NT2/D1 (cell line): ENCODE data around the gene PLB1.
A peak's percentile ranks its signal among the peaks of the same experiment; 100 is the strongest.

Experiments
- DNase-seq: peaks from one replicate; pipeline ENCODE4 v3.0.0-alpha.2; 2011; ENCODE audit warnings: low read depth, low spot score
- H3K27me3 ChIP-seq: 2 replicates; pipeline ENCODE4 v1.6.0; 2011; ENCODE audit warnings: mild to moderate bottlenecking; ENCODE audit not compliant: insufficient read length, insufficient read depth
- H3K36me3 ChIP-seq: 2 replicates; pipeline ENCODE4 v1.6.1; 2011; ENCODE audit warnings: mild to moderate bottlenecking, low read length, mixed read lengths; ENCODE audit not compliant: insufficient read depth, insufficient read length
- H3K4me1 ChIP-seq: 2 replicates; pipeline ENCODE4 v1.5.1; 2011; ENCODE audit not compliant: insufficient read depth, insufficient read length
- H3K4me3 ChIP-seq: 2 replicates; pipeline ENCODE4 v1.5.1; 2011; ENCODE audit warnings: low read depth; ENCODE audit not compliant: insufficient read length
- H3K9ac ChIP-seq: 2 replicates; pipeline ENCODE4 v1.6.0; 2011; ENCODE audit warnings: low read depth; ENCODE audit not compliant: insufficient read length
- H3K9me3 ChIP-seq: 2 replicates; pipeline ENCODE4 v1.5.1; 2011; ENCODE audit warnings: mild to moderate bottlenecking, low read length; ENCODE audit not compliant: insufficient read depth
- SUZ12 ChIP-seq: IDR thresholded peaks from 2 replicates; pipeline ENCODE4 v1.6.1; 2011; ENCODE audit not compliant: insufficient read length, insufficient read depth; ENCODE audit errors: extremely low read depth
- YY1 ChIP-seq: IDR thresholded peaks from 2 replicates; pipeline ENCODE4 v1.6.1; 2011; ENCODE audit not compliant: insufficient read length, insufficient read depth
- ZNF274 ChIP-seq: IDR thresholded peaks from 2 replicates; pipeline ENCODE4 v1.6.1; 2011; ENCODE audit warnings: mild to moderate bottlenecking, low read depth, low read length

Gene PLB1

DNA sequence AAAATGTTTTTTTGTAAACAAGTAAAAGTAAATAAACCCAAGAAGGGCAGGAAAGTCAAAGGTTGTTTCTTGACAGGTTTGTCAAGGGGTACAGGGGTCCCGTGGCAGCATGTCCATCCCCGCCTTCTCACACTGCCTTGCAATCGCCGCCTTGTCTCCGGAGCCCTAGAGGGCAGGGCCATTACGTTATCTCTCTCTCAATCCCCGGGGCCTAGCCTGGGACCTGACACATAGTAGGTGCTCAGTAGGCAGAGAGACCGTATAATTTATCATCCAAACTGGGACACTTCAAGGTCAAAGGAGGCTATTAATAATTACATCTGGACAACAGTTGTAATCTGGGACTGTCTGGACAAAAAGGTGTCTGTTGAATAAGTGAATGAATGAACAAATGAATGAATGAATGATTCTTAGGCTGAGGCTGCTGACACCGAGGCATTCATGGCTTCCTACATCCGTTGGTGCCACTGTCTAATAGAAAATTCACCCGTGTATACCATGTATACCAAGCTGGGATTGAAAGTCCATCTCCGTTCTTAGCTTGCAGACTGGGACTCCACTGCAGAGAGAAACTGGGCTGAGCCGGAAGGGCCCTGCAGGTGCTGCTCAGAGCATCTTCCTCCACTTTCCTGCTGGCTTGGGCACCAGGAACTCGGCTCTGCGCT, 44.8 kb upstream of the PLB1 start:
- Histone ChIP-seq H3K9me3 (no peaks in the 10 kb centered on the region), H3K4me3 (no peak overlapping the region), H3K9ac (no peak overlapping the region), H3K36me3 (no peaks in the 10 kb centered on the region), H3K4me1 (no peaks in the 10 kb centered on the region), H3K27me3 (no peaks in the 10 kb centered on the region)
- no peak for TF ChIP-seq SUZ12
- TF ChIP-seq YY1, result no peak
- TF ChIP-seq ZNF274, result no peak
- DNase-seq, result no peak

DNA sequence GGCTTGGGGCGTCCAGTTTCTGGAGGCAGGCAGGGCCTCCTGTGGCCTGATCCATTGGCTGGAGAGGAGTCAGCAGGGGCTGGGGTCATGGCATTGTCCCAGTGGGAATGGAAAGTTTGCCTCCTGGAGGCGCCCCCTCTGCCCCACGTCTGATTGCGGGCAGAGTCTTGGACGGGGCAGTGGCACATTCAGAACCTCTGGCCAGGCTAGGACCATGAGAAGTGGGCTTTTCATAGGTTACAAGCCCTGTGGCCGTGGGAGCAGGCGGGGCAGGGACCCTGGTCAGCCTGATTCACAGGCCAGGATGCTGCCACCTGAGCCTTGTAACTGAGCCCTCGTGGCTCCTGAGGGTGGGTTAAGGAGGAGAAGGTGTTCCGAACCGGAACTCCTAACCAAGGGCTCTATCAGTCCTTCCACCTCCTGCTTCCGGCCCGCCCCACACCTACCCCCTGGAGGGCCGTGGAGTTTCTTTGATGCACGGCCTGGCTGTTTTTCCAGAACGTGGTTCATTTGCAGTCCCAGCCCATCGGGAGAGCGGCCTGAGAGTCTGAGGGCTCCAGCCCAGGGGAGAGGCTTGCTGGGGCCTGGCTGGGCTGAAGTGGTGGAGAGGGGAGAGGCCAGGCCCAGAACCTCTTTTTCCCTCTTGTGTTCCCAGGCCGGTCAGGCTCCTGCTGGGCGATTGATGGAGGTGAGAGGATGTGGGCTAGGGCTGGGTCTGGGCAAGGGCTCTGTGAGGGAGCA, 43.9 kb upstream of the PLB1 start:
- H3K9ac ChIP-seq, result no peak overlapping the region
- H3K36me3 ChIP-seq, result no peaks in the 10 kb centered on the region
- no peaks in the 10 kb centered on the region for H3K27me3 ChIP-seq
- no peaks in the 10 kb centered on the region for H3K4me1 ChIP-seq
- no peak overlapping the region for H3K4me3 ChIP-seq
- no peak for DNase-seq
- H3K9me3 ChIP-seq, result no peaks in the 10 kb centered on the region
- TF ChIP-seq YY1, result no peak
- no peak for TF ChIP-seq SUZ12
- TF ChIP-seq ZNF274, result no peak

DNA sequence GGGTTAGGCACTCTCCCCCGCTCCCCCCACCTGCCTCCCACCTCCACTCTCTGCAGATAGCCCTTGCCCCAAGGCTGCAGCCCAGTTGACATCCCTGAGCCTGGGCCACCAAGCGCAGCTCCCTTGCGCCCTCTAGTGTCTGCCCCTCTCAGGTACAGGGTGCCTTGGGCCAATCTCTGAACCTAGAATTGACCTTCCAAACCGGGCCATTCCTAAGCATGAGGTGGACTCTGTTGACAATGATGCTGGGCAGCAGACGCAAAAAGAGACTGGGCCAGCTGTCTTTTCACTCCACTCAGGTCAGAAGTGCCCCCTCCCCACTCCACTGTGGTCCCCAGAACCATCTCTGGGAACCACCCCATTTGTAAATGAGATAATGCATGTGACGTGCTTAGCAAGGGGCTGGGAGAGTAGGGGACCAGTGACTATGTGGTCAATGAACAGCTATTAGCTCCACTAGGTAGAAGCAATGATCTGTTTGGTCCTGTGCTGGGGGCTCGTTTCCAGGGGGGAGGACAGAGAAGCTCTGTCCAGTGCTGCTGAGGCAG, 43.3 kb upstream of the PLB1 start:
- Histone ChIP-seq H3K9ac (peak overlapping the region; percentile 5), H3K4me3 (no peak overlapping the region), H3K27me3 (no peaks in the 10 kb centered on the region), H3K36me3 (no peaks in the 10 kb centered on the region), H3K4me1 (no peaks in the 10 kb centered on the region), H3K9me3 (no peaks in the 10 kb centered on the region)
- peak; percentile 58 for DNase-seq
- no peak for TF ChIP-seq ZNF274
- no peak for TF ChIP-seq YY1
- TF ChIP-seq SUZ12, result no peak

DNA sequence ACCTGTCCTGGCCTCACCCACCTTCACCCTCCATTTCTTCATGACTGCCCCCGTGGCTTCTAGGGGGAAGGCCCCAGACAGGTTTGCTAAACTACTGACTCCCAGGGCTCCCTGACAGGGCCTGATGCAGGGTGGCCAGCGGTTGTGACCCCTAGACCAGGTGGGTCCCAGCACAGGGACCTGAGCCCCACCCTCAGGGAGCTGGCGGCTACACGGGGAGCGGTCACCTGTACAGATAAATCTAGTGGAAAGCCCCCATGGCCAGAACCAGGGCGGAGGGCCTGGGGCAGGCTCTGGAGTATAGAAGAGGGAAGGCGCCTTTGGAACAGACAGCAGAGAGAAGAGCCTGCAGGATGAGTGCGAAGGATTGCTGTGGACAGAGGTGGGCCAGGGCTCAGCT, 42.5 kb upstream of the PLB1 start:
- no peak overlapping the region for H3K9ac ChIP-seq
- no peaks in the 10 kb centered on the region for H3K36me3 ChIP-seq
- H3K27me3 ChIP-seq, result no peaks in the 10 kb centered on the region
- TF ChIP-seq SUZ12 (no peak), YY1 (no peak), ZNF274 (no peak)
- H3K9me3 ChIP-seq, result no peaks in the 10 kb centered on the region
- H3K4me3 ChIP-seq, result no peak overlapping the region
- H3K4me1 ChIP-seq, result no peaks in the 10 kb centered on the region
- DNase-seq, result no peak

DNA sequence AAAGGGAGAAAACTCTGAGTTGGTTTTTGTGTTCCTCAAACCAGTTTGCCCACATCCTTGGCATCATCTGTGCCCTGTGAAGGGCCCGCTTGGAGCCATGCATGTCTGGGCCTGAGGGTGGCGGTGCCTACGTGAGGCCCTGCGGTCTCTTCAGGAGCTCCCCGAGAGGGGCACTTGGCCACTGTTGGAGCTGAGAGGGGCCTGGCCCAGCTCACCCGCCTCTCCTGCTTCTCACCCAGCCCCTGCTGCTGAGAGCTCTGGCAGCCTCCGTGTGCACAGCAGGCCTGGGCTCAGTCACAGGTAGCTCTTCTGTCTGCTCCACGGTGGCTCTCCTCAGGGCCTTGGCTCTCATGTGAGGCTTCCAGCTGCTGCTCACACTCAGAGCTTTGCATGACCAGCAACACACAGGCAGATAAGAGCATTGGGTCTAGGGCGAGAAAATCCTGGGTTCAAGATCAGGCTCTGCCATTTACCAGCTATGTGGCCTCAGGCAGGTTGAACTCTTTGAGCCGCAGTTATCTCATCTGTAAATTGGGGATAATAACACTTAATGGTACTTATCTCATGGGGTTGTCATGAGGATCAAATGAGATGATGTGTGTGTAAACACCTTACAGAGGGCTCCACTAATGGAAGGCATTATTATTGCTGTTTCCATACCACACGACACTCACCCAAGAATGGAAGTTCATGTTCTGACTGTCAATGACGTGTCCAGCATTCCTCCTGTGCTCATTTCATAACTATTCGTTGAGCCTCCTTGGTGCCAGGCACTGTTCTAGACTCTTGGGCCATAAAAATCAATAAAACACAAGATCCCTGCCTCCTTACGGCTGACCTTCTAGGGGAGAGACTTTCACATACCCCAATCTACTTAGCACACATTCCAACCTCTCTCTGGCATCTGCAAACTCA, 41.6 kb upstream of the PLB1 start:
- no peak for TF ChIP-seq YY1
- no peaks in the 10 kb centered on the region for H3K4me1 ChIP-seq
- no peak overlapping the region for H3K4me3 ChIP-seq
- no peaks in the 10 kb centered on the region for H3K36me3 ChIP-seq
- no peaks in the 10 kb centered on the region for H3K9me3 ChIP-seq
- H3K27me3 ChIP-seq, result no peaks in the 10 kb centered on the region
- H3K9ac ChIP-seq, result no peak overlapping the region
- DNase-seq, result no peak

DNA sequence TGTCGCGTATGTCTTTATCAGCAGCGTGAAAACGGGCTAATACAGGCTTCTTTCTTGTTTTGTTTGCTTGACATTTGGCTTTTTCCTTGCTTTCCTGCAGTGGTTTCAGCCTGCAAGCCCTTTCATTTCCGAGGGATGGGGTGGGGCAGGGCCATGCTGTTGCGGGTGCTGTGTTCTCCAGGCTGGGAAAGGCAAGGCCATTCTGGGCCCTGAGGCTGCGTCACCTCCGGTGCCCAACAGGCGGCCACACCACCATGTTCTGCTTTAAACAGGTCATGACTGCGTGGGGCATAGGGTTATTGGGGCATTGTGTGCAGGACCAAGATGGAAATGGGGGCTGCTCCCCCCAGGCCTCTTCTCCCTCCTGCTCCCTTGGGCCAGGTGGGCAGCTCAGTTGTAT, 38.6 kb upstream of the PLB1 start:
- no peaks in the 10 kb centered on the region for H3K27me3 ChIP-seq
- TF ChIP-seq YY1 (no peak), SUZ12 (no peak), ZNF274 (no peak)
- no peaks in the 10 kb centered on the region for H3K4me1 ChIP-seq
- DNase-seq, result no peak
- no peak overlapping the region for H3K4me3 ChIP-seq
- H3K9ac ChIP-seq, result no peak overlapping the region
- H3K9me3 ChIP-seq, result peaks cover 3% of the 10 kb centered on the region; the same call in 1 of the 2 replicates
- H3K36me3 ChIP-seq, result no peaks in the 10 kb centered on the region

DNA sequence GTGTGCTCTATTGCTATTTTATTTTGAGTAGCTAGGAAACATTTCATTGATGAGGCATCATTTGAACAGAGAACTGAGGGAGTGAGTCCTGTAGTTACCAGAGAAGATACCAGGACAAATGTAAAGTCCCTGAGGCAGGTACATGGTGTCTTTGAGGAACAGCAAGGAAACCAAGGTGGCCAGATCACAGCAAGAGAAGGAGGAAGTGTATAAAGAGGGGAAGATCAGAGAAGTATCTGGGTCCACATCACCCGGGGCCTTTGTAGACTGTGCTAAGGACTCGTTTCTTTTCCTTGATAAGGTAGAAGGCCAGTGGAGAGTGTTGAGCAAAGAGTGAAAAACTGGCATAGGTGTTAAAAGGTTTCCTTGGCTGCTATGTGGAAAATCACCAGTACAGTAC, 34.8 kb upstream of the PLB1 start:
- DNase-seq, result no peak
- no peaks in the 10 kb centered on the region for H3K27me3 ChIP-seq
- H3K4me3 ChIP-seq, result no peak overlapping the region
- no peak for TF ChIP-seq SUZ12
- no peak for TF ChIP-seq ZNF274
- TF ChIP-seq YY1, result no peak
- H3K9ac ChIP-seq, result no peak overlapping the region
- peaks cover 15% of the 10 kb centered on the region for H3K9me3 ChIP-seq
- H3K36me3 ChIP-seq, result no peaks in the 10 kb centered on the region
- H3K4me1 ChIP-seq, result no peaks in the 10 kb centered on the region
